Activated CD4-positive, CD25-positive, alpha-beta regulatory T cell (primary cell): ENCODE measurements around the gene TRIM14.
"Not testable (repeated sequence)": the region's sequence is repeated elsewhere in the genome, so short reads cannot be mapped to it uniquely, and the experiment has no call there.

ENCODE experiments used
- DNase-seq, 4 experiments: peaks; one replicate each; lab custom pipeline; 2025; lab: John Stamatoyannopoulos, UW

TRIM14 gene

GRCh38 chr9:98108531-98109031 is 10.4 kb downstream of the TRIM14 start:
- no peak for DNase-seq

- DNase-seq, result no peak
Observed at GRCh38 chr9:98107926-98108325, 11.1 kb downstream of the TRIM14 start.

GRCh38 chr9:98105006-98105405 is 14.0 kb downstream of the TRIM14 start:
- no peak for DNase-seq

- DNase-seq, result no peak
Observed at GRCh38 chr9:98104445-98104881, 14.6 kb downstream of the TRIM14 start.

- DNase-seq, result peak; percentile 51 to 79 (median 66)
Observed at GRCh38 chr9:98101868-98102273, 17.2 kb downstream of the TRIM14 start.

- no peak for DNase-seq
Observed at GRCh38 chr9:98101416-98101815, 17.6 kb downstream of the TRIM14 start.

- DNase-seq, result no peak
Observed at GRCh38 chr9:98100456-98100855, 18.6 kb downstream of the TRIM14 start.

- peak in 1 of 4 experiments; percentile 10 for DNase-seq
Observed at GRCh38 chr9:98099898-98100297, 19.1 kb downstream of the TRIM14 start.

- DNase-seq, result no peak
Observed at GRCh38 chr9:98099346-98099745, 19.7 kb downstream of the TRIM14 start.

GRCh38 chr9:98097836-98098235 is 21.2 kb downstream of the TRIM14 start:
- no peak for DNase-seq

GRCh38 chr9:98096091-98096490 is 22.9 kb downstream of the TRIM14 start:
- no peak for DNase-seq

GRCh38 chr9:98095401-98095800 is 23.6 kb downstream of the TRIM14 start:
- no peak for DNase-seq

- DNase-seq, result no peak
Observed at GRCh38 chr9:98094851-98095250, 24.2 kb downstream of the TRIM14 start.

GRCh38 chr9:98094316-98094715 is 24.7 kb downstream of the TRIM14 start:
- no peak for DNase-seq

GRCh38 chr9:98092613-98092931 is 26.4 kb downstream of the TRIM14 start:
- DNase-seq, result no peak

- DNase-seq, result no peak
Observed at GRCh38 chr9:98091735-98092612, 27.0 kb downstream of the TRIM14 start.

- DNase-seq, result not testable (repeated sequence)
Observed at GRCh38 chr9:98090674-98091073, 28.3 kb downstream of the TRIM14 start.

- DNase-seq, result no peak
Observed at GRCh38 chr9:98087420-98088354, 31.3 kb downstream of the TRIM14 start.

- DNase-seq, result no peak
Observed at GRCh38 chr9:98086461-98086860, 32.6 kb downstream of the TRIM14 start.

- no peak for DNase-seq
Observed at GRCh38 chr9:98085944-98086343, 33.1 kb downstream of the TRIM14 start.

- no peak for DNase-seq
Observed at GRCh38 chr9:98085058-98085457, 34.0 kb downstream of the TRIM14 start.

GRCh38 chr9:98084396-98084795 is 34.6 kb downstream of the TRIM14 start:
- DNase-seq, result no peak
